Heart left ventricle (tissue), 13 donors: ENCODE measurements around the gene YRDC.

Experiments
- CTCF ChIP-seq, 12 donors: fragments of 200-600 bp; sonication (generic) in 4 of 12; IDR thresholded peaks; one replicate each; pipeline versions ENCODE4 v1.5.0 to v1.8.0; 2018 to 2022; ENCODE audit warnings: antibody characterized with exemption in 12 of 12, mild to moderate bottlenecking in 5 of 12
- POLR2A ChIP-seq, 2 donors: fragments of 450-650 bp; IDR thresholded peaks; one replicate each; pipeline ENCODE4 v1.6.1; 2017; ENCODE audit warnings: antibody characterized with exemption in 2 of 2, mild to moderate bottlenecking in 2 of 2, moderate library complexity in 2 of 2
- donor health status: ischemic (EF 13 %, LVEDD 7.1; RV severe dilation, severe dysfunction).
- donor health status: DM: no; HTN: yes; CAD: no.
- donor health status: DM: no; HTN: no; CAD: no.
- donor health status: ischemic (EF 25% LVEDD 6.9; RV normal size, moderate dysfunction).
- donor health status: ischemic (EF 25% LVEDD 5.7; RV mildly dilated, moderate dysfunction).
- donor health status: ischemic (EF 35%, LVEDD 5.7; RV mildly dilated, moderate dysfunction).
- donor health status: nonischemic (EF 11% LVEDD 7.7; RV severe dilation, severe dysfunction).
- donor health status: DM: yes; HTN: yes; CAD: no.
- donor health status: PGD.
- donor health status: ischemic (EF 29% LVEDD 5.4; RV normal size, mild dysfunction).
- donor health status: nonischemic (EF 23%, LVEDD 6.1; RV moderate dilation, normal function).

- TF ChIP-seq CTCF (IDR thresholded peaks at IDR 0.05) (no peak), POLR2A (IDR thresholded peaks at IDR 0.05) (no peak)
Observed at GRCh38 chr1:37765916-37766664, 41.9 kb downstream of the YRDC start.
